GM10266 (cell line): ENCODE results near the gene KRTAP10-4.
"Not testable (repeated sequence)": the region's sequence is repeated elsewhere in the genome, so short reads cannot be mapped to it uniquely, and the experiment has no call there.

Source experiments
- DNase-seq: peaks from one replicate; pipeline ENCODE4 v3.0.0; 2012; ENCODE audit errors: extremely low spot score
- CTCF ChIP-seq: IDR thresholded peaks from 2 replicates; pipeline ENCODE4 v1.5.1; 2012; ENCODE audit warnings: mild to moderate bottlenecking, low read depth; ENCODE audit not compliant: control insufficient read depth, insufficient read depth; ENCODE audit errors: missing control alignments

Gene KRTAP10-4

GRCh38 chr21:44601596-44602462, 28.3 kb downstream of the KRTAP10-4 start:
- no peak for TF ChIP-seq CTCF
- no peak for DNase-seq

GRCh38 chr21:44602463-44602850, 28.9 kb downstream of the KRTAP10-4 start:
- no peak for TF ChIP-seq CTCF
- DNase-seq: no peak

GRCh38 chr21:44603109-44603875, 29.8 kb downstream of the KRTAP10-4 start:
- TF ChIP-seq CTCF: no peak

GRCh38 chr21:44603911-44604310, 30.4 kb downstream of the KRTAP10-4 start:
- no peak for DNase-seq
- TF ChIP-seq CTCF: no peak

More at GRCh38 chr21:44603109-44603875, 29.8 kb downstream of the KRTAP10-4 start:
- no peak for DNase-seq

GRCh38 chr21:44606495-44606894, 33.0 kb downstream of the KRTAP10-4 start:
- no peak for DNase-seq
- TF ChIP-seq CTCF: no peak

GRCh38 chr21:44609193-44609592, 35.7 kb downstream of the KRTAP10-4 start:
- TF ChIP-seq CTCF: no peak
- DNase-seq: no peak

GRCh38 chr21:44610157-44610843, 36.8 kb downstream of the KRTAP10-4 start:
- DNase-seq: not testable (repeated sequence)
